HCT116 (cell line): ENCODE data around the gene DCK. TPM values are rescaled to one million over a fixed set of nuclear protein-coding genes. Genes with fewer than 3 reads are reported as not detected.

Source experiments
- ATAC-seq: fragments of 200-7000 bp; cut with Tn5 transposase; 2 replicates; pipeline ENCODE4 v1.9.1; 2020; ENCODE audit warnings: mild to moderate bottlenecking, moderate library complexity
- Bru-seq: library from RNA; stranded (reverse); fragments of 400-500 nt; gene quantifications from one replicate; lab custom pipeline; 2021; lab: Mats Ljungman, UMichigan
- BruChase-seq, 2 experiments: library from RNA; stranded (reverse); fragments of 400-500 nt; gene quantifications; one replicate each; lab custom pipeline; 2021; lab: Mats Ljungman, UMichigan
- BruUV-seq: library from RNA; stranded (reverse); fragments of 400-500 nt; replicated peaks from 2 replicates; lab custom pipeline; 2021; lab: Mats Ljungman, UMichigan
- CTCF ChIA-PET: fragments of 300-600 bp; sonication (Branson Sonifier 250); formaldehyde crosslinking; loops from one replicate; lab custom pipeline; 2021; ENCODE audit warnings: antibody characterized with exemption; lab: Charles Lee
- POLR2A ChIA-PET: fragments of 300-600, 350-600 bp; sonication (Branson Sonifier 250); formaldehyde crosslinking; loops from one replicate; lab custom pipeline; 2021; ENCODE audit warnings: antibody characterized with exemption; lab: Charles Lee
- RAD21 ChIA-PET, 2 experiments: fragments of 300-600 bp; sonication (Branson Sonifier 250); formaldehyde crosslinking; loops; one replicate each; lab custom pipeline; 2023; ENCODE audit warnings: low total read pairs in 2 of 2; ENCODE audit not compliant: uncharacterized antibody in 2 of 2, unreplicated experiment in 2 of 2, low non-redundant PET in 1 of 2; lab: Charles Lee
- DNase-seq: peaks from one replicate; pipeline ENCODE4 v3.0.0-alpha.2; 2010; ENCODE audit warnings: low read depth, low spot score
- H2AFZ ChIP-seq: fragments of 200-600 bp; shearing (Covaris generic), sonication (generic); 2 replicates; pipeline ENCODE4 v1.6.1; 2017; ENCODE audit warnings: low read depth, mixed run types, mixed read lengths, antibody characterized with exemption, low read length; ENCODE audit not compliant: poor library complexity, severe bottlenecking
- H3K27ac ChIP-seq: 2 replicates; pipeline ENCODE4 v1.5.1; 2012; ENCODE audit warnings: low read depth, low read length
- H3K27me3 ChIP-seq: fragments of 200-600 bp; sonication (generic); 2 replicates; pipeline ENCODE4 v1.6.1; 2016; ENCODE audit warnings: mixed run types, low read length, mixed read lengths; ENCODE audit not compliant: insufficient read depth
- H3K36me3 ChIP-seq, 2 experiments: fragments of 200-500 bp in 1 of 2; fragments of 200-600 bp in 1 of 2; sonication (Bioruptor generic) in 1 of 2; sonication (generic) in 1 of 2; 2 replicates each; pipeline versions ENCODE4 v1.5.1 to v1.6.1; 2014 to 2016; ENCODE audit warnings: low read length in 2 of 2, inconsistent platforms in 1 of 2, mixed read lengths in 1 of 2, mixed run types in 1 of 2; ENCODE audit not compliant: insufficient read depth in 2 of 2, control insufficient read depth in 1 of 2
- H3K4me1 ChIP-seq, 2 experiments: fragments of 200-600 bp in 1 of 2; sonication (generic) in 1 of 2; 2 replicates each; pipeline versions ENCODE4 v1.5.1 to v1.6.1; 2012 to 2017; ENCODE audit warnings: low read length in 2 of 2, inconsistent platforms in 1 of 2, mild to moderate bottlenecking in 1 of 2, mixed read lengths in 1 of 2, mixed run types in 1 of 2, moderate library complexity in 1 of 2; ENCODE audit not compliant: insufficient read depth in 2 of 2, control insufficient read depth in 1 of 2
- H3K4me2 ChIP-seq: fragments of 200-600 bp; sonication (generic); 2 replicates; pipeline ENCODE4 v1.6.1; 2017; ENCODE audit warnings: mixed run types, low read length, mixed read lengths
- H3K4me3 ChIP-seq, 2 experiments: fragments of 200-600 bp in 1 of 2; sonication (generic) in 1 of 2; replicated peaks in 1 of 2; 2 replicates each; pipeline ENCODE4 v1.5.1; 2011 to 2016; ENCODE audit warnings: low read length in 2 of 2, control low read depth in 1 of 2, low read depth in 1 of 2, mild to moderate bottlenecking in 1 of 2, mixed read lengths in 1 of 2, mixed run types in 1 of 2
- H3K79me2 ChIP-seq: fragments of 200-600 bp; sonication (generic); 2 replicates; pipeline ENCODE4 v1.6.1; 2017; ENCODE audit warnings: mild to moderate bottlenecking, mixed run types, low read length, moderate library complexity, mixed read lengths; ENCODE audit not compliant: insufficient read depth
- H3K9ac ChIP-seq: fragments of 200-600 bp; sonication (generic); 2 replicates; pipeline ENCODE4 v1.6.1; 2016; ENCODE audit warnings: low read length, mixed read lengths
- H3K9me2 ChIP-seq: fragments of 200-600 bp; sonication (generic), shearing (Covaris generic); 2 replicates; pipeline ENCODE4 v1.6.1; 2017; ENCODE audit warnings: mixed run types, mild to moderate bottlenecking, moderate library complexity; ENCODE audit not compliant: insufficient read depth
- H3K9me3 ChIP-seq, 2 experiments: fragments of 200-500 bp in 1 of 2; fragments of 200-600 bp in 1 of 2; sonication (Bioruptor generic) in 1 of 2; sonication (generic) in 1 of 2; 2 replicates each; pipeline ENCODE4 v1.6.1; 2014 to 2017; ENCODE audit warnings: low read length in 2 of 2, mixed read lengths in 2 of 2, inconsistent platforms in 1 of 2, low read depth in 1 of 2, mild to moderate bottlenecking in 1 of 2, mixed run types in 1 of 2, moderate library complexity in 1 of 2; ENCODE audit not compliant: control insufficient read depth in 1 of 2, insufficient read depth in 1 of 2
- H4K20me1 ChIP-seq: fragments of 200-600 bp; sonication (generic), shearing (Covaris generic); 2 replicates; pipeline ENCODE4 v1.6.1; 2017; ENCODE audit warnings: mixed run types, mild to moderate bottlenecking, moderate library complexity; ENCODE audit not compliant: insufficient read depth
- ATF3 ChIP-seq: IDR thresholded peaks from 2 replicates; pipeline ENCODE4 v1.6.1; 2012
- CTCF ChIP-seq, 3 experiments: fragments of 200-600 bp in 1 of 3; sonication (generic) in 1 of 3; IDR thresholded peaks in 2 of 3; conservative IDR thresholded peaks in 1 of 3; 2 replicates each; pipeline ENCODE4 v1.5.1; 2012 to 2017; ENCODE audit warnings: low read depth in 2 of 3, low read length in 2 of 3, antibody characterized with exemption in 1 of 3, borderline replicate concordance in 1 of 3, control low read depth in 1 of 3, mild to moderate bottlenecking in 1 of 3, mixed read lengths in 1 of 3, mixed run types in 1 of 3, moderate library complexity in 1 of 3; ENCODE audit not compliant: insufficient read depth in 1 of 3
- EGR1 ChIP-seq: IDR thresholded peaks from 2 replicates; pipeline ENCODE4 v1.6.1; 2012; ENCODE audit warnings: low read depth
- ELF1 ChIP-seq: IDR thresholded peaks from 2 replicates; pipeline ENCODE4 v1.6.1; 2012; ENCODE audit warnings: low read depth, borderline replicate concordance
- EZH2 ChIP-seq: fragments of 200-600 bp; sonication (generic); IDR thresholded peaks from 2 replicates; pipeline ENCODE4 v1.6.1; 2017; ENCODE audit warnings: antibody characterized with exemption, mixed run types
- FOSL1 ChIP-seq: IDR thresholded peaks from 2 replicates; pipeline ENCODE4 v1.6.1; 2012; ENCODE audit warnings: low read depth
- JUND ChIP-seq: IDR thresholded peaks from 2 replicates; pipeline ENCODE4 v1.6.1; 2012
- MAX ChIP-seq: IDR thresholded peaks from 2 replicates; pipeline ENCODE4 v1.6.1; 2012
- POLR2A ChIP-seq: IDR thresholded peaks from 2 replicates; pipeline ENCODE4 v1.7.0; 2011; ENCODE audit warnings: borderline replicate concordance; ENCODE audit not compliant: insufficient read depth, insufficient read length; ENCODE audit errors: extremely low read depth
- POLR2AphosphoS5 ChIP-seq: IDR thresholded peaks from 2 replicates; pipeline ENCODE4 v1.6.1; 2011; ENCODE audit warnings: mild to moderate bottlenecking, low read depth, low read length, moderate library complexity
- RAD21 ChIP-seq: IDR thresholded peaks from 2 replicates; pipeline ENCODE4 v1.6.1; 2012; ENCODE audit warnings: low read depth, mild to moderate bottlenecking
- SIN3A ChIP-seq: IDR thresholded peaks from 2 replicates; pipeline ENCODE4 v1.6.1; 2012; ENCODE audit warnings: low read depth
- SP1 ChIP-seq: IDR thresholded peaks from 2 replicates; pipeline ENCODE4 v1.6.1; 2012; ENCODE audit warnings: low read depth
- SRF ChIP-seq: IDR thresholded peaks from 2 replicates; pipeline ENCODE4 v1.6.1; 2012; ENCODE audit warnings: low read depth
- TCF7L2 ChIP-seq: IDR thresholded peaks from 2 replicates; pipeline ENCODE4 v1.7.0; 2011; ENCODE audit warnings: borderline replicate concordance, inconsistent platforms; ENCODE audit not compliant: insufficient read depth, insufficient read length; ENCODE audit errors: extremely low read depth
- YY1 ChIP-seq: IDR thresholded peaks from 2 replicates; pipeline ENCODE4 v1.6.1; 2011; ENCODE audit warnings: low read length, low read depth, moderate library complexity, mild to moderate bottlenecking; ENCODE audit not compliant: insufficient replicate concordance; ENCODE audit errors: extremely low read depth
- ZFX ChIP-seq: fragments of 450-650 bp; IDR thresholded peaks from 2 replicates; pipeline ENCODE4 v1.6.1; 2017
- intact Hi-C: fragments of 100-400 bp; cut with micrococcal nuclease; formaldehyde crosslinking; loops from 2 replicates; pipeline ENCODE4 v1.10.0; 2022
- long read RNA-seq: library from polyadenylated mRNA; unstranded; transcript quantifications from one replicate; pipeline ENCODE4 v2.0.0, GENCODE V29; 2021; ENCODE audit not compliant: unreplicated experiment
- polyA plus RNA-seq: library from polyadenylated mRNA; unstranded; fragments of >200 nt; gene quantifications from 2 replicates; pipeline ENCODE4 v1.2.1, GENCODE V29; 2012; ENCODE audit warnings: missing spikeins
- total RNA-seq: library from RNA; stranded (reverse); gene quantifications from one replicate; pipeline ENCODE4 v1.2.1, GENCODE V29; 2021; ENCODE audit not compliant: unreplicated experiment
- TF ChIP-seq, protein P1 (sequence below): IDR thresholded peaks from 2 replicates; pipeline ENCODE4 v1.6.1; 2011; ENCODE audit warnings: mild to moderate bottlenecking, low read length, moderate library complexity; ENCODE audit not compliant: insufficient replicate concordance; ENCODE audit errors: extremely low read depth

The DCK gene
- total RNA-seq, result 23.0 TPM
- polyA plus RNA-seq, result 5.6 and 7.3 TPM in 2 replicates
- Bru-seq, nascent RNA, result percentile 64 among the genes with signal in this experiment
- percentile 79 among the genes with signal in this experiment for BruChase-seq, experiment 1, labeled RNA remaining after a 6-hour chase
- percentile 62 among the genes with signal in this experiment for BruChase-seq, experiment 2, labeled RNA remaining after a 2-hour chase
- long read RNA-seq, transcript DCK-201 (7 exons, 2,716 nt), result major isoform, 170 of 184 reads
- long read RNA-seq, partial matches to known transcripts, result 8 of 184 reads
- long read RNA-seq, other reads (novel, unspliced or antisense), result 5 of 184 reads

- peaks cover 48% of the 10 kb centered on the region for H3K79me2 ChIP-seq
- H3K9me3 ChIP-seq, result no peaks in the 10 kb centered on the region
- RAD21 ChIA-PET, result interaction anchor here in 1 of 2 experiments (1.1 kb wide), 1 partner anchor 392 kb away, joined by 3 read pairs; no protein-coding TSS in a partner anchor
- no peaks in the 10 kb centered on the region for H3K27me3 ChIP-seq
- no TSS peak for BruUV-seq
- no peaks in the 10 kb centered on the region for H4K20me1 ChIP-seq
- peak within 1 kb of the TSS; percentile 62 for H3K27ac ChIP-seq
- peak within 1 kb of the TSS; percentile 72 for H2AFZ ChIP-seq
- peak within 1 kb of the TSS; percentile 84 for H3K4me2 ChIP-seq
- DNase-seq (peak; percentile 77), ATAC-seq (peak; percentile 92)
- peak within 1 kb of the TSS; percentile 86 for H3K9ac ChIP-seq
- H3K4me1 ChIP-seq, result peaks cover 0 to 20% of the 10 kb centered on the region in 2 experiments; a peak in 3 of 4 replicates
- POLR2A ChIA-PET, result interaction anchor here (0.7 to 2.0 kb wide), 4 partner anchors 13 to 288 kb away, joined by 3 to 8 read pairs (median 3); partner anchors contain the start of gene GRSF1
- peak within 1 kb of the TSS; percentile 95 for H3K4me3 ChIP-seq
- intact Hi-C loops, result loop anchor here (5.0 to 10.0 kb wide), 3 partner anchors 91 to 309 kb away; partner anchors contain the start of genes MOB1B and UTP3
- CTCF ChIA-PET, result interaction anchor here (5.1 kb wide), 1 partner anchor 17 kb away, joined by 28 read pairs; no protein-coding TSS in a partner anchor
- peaks cover 1 to 4% of the 10 kb centered on the region in 2 experiments; a peak in 1 of 4 replicates for H3K36me3 ChIP-seq
- no peaks in the 10 kb centered on the region for H3K9me2 ChIP-seq
- TF ChIP-seq, protein P1, sequence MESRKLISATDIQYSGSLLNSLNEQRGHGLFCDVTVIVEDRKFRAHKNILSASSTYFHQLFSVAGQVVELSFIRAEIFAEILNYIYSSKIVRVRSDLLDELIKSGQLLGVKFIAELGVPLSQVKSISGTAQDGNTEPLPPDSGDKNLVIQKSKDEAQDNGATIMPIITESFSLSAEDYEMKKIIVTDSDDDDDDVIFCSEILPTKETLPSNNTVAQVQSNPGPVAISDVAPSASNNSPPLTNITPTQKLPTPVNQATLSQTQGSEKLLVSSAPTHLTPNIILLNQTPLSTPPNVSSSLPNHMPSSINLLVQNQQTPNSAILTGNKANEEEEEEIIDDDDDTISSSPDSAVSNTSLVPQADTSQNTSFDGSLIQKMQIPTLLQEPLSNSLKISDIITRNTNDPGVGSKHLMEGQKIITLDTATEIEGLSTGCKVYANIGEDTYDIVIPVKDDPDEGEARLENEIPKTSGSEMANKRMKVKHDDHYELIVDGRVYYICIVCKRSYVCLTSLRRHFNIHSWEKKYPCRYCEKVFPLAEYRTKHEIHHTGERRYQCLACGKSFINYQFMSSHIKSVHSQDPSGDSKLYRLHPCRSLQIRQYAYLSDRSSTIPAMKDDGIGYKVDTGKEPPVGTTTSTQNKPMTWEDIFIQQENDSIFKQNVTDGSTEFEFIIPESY, result no peak
- TF ChIP-seq SIN3A (peak; percentile 82), POLR2A (peak; percentile 59), ZFX (peak; percentile 85), YY1 (peak; percentile 36), CTCF (IDR thresholded peaks at IDR 0.05 in 2 of 3, conservative IDR thresholded peaks at IDR 0.05 in 1 of 3; ENCODE audit: borderline replicate concordance in 1 of 3, insufficient read depth in 1 of 3, low read depth in 2 of 3, low read length in 2 of 3) (no peak), SP1 (peak; percentile 56; the same call in 1 of the 2 replicates), EZH2 (no peak), POLR2AphosphoS5 (peak; percentile 90), JUND (no peak), ELF1 (0 out of 2 replicates have a peak, but pooled peaks have one; percentile 36), EGR1 (0 out of 2 replicates have a peak, but pooled peaks have one; percentile 4), FOSL1 (no peak), TCF7L2 (no peak), RAD21 (no peak), MAX (peak; percentile 92), ATF3 (no peak), SRF (no peak)
These were observed at the start of gene DCK for GRCh38 chr4:70993181-70994068. Gene DCK, plus strand, starts transcription at chr4:70993649. Its CDS starts 187 bp downstream, at chr4:70993836.
